Neuronal stem cell (in vitro differentiated cells): ENCODE measurements around the gene FER.

Experiments used
- DNase-seq: peaks from one replicate; pipeline ENCODE4 v3.0.0-alpha.2; 2013; ENCODE audit warnings: low spot score
- H2AFZ ChIP-seq: one replicate; pipeline ENCODE4 v1.6.1; 2013; ENCODE audit warnings: mild to moderate bottlenecking, low read length, inconsistent platforms
- H2AK5ac ChIP-seq: 2 replicates; pipeline ENCODE4 v1.6.1; 2013; ENCODE audit warnings: low read depth, mild to moderate bottlenecking, inconsistent platforms, low read length, moderate library complexity, mixed read lengths
- H2BK120ac ChIP-seq: 2 replicates; pipeline ENCODE4 v1.6.1; 2013; ENCODE audit warnings: low read depth, mild to moderate bottlenecking, inconsistent platforms, low read length, moderate library complexity, mixed read lengths
- H2BK12ac ChIP-seq: one replicate; pipeline ENCODE4 v1.6.1; 2013; ENCODE audit warnings: low read length, inconsistent platforms
- H2BK15ac ChIP-seq: 2 replicates; pipeline ENCODE4 v1.6.1; 2013; ENCODE audit warnings: mild to moderate bottlenecking, low read length, inconsistent platforms, mixed read lengths
- H2BK5ac ChIP-seq: one replicate; pipeline ENCODE4 v1.6.1; 2013; ENCODE audit warnings: inconsistent platforms, mild to moderate bottlenecking, low read length, moderate library complexity
- H3K14ac ChIP-seq: one replicate; pipeline ENCODE4 v1.6.1; 2013; ENCODE audit warnings: low read length, inconsistent platforms
- H3K18ac ChIP-seq: 2 replicates; pipeline ENCODE4 v1.6.1; 2013; ENCODE audit warnings: low read length, inconsistent platforms
- H3K23ac ChIP-seq: 2 replicates; pipeline ENCODE4 v1.6.1; 2013; ENCODE audit warnings: low read depth, mild to moderate bottlenecking, mixed read lengths, low read length, inconsistent platforms; ENCODE audit not compliant: poor library complexity
- H3K27ac ChIP-seq: replicated peaks from 3 replicates; pipeline ENCODE4 v1.5.1; 2013; ENCODE audit warnings: low read length, inconsistent platforms
- H3K27me3 ChIP-seq, 3 experiments: 2 replicates each; pipeline ENCODE4 v1.6.1; 2013; ENCODE audit warnings: low read length in 3 of 3, mild to moderate bottlenecking in 2 of 3, inconsistent platforms in 1 of 3, low read depth in 1 of 3, mixed read lengths in 1 of 3, moderate library complexity in 1 of 3; ENCODE audit not compliant: control insufficient read depth in 3 of 3, insufficient read depth in 3 of 3
- H3K36me3 ChIP-seq, 2 donors: replicated peaks in 1 of 2; 2 replicates each; pipeline ENCODE4 v1.6.1; 2013; ENCODE audit warnings: low read length in 2 of 2; ENCODE audit not compliant: control insufficient read depth in 2 of 2, insufficient read depth in 2 of 2
- H3K4ac ChIP-seq: 2 replicates; pipeline ENCODE4 v1.6.1; 2013; ENCODE audit warnings: inconsistent platforms, mild to moderate bottlenecking, low read length, moderate library complexity
- H3K4me1 ChIP-seq, 2 donors: 1 replicate in 1 of 2; 2 replicates in 1 of 2; pipeline ENCODE4 v1.6.1; 2013; ENCODE audit warnings: low read length in 2 of 2, low read depth in 1 of 2; ENCODE audit not compliant: control insufficient read depth in 2 of 2, insufficient read depth in 1 of 2
- H3K4me2 ChIP-seq: one replicate; pipeline ENCODE4 v1.6.1; 2013; ENCODE audit warnings: mild to moderate bottlenecking, low read length, inconsistent platforms; ENCODE audit not compliant: insufficient read depth, poor library complexity, severe bottlenecking
- H3K4me3 ChIP-seq, 2 donors: 2 replicates each; pipeline ENCODE4 v1.5.1; 2013; ENCODE audit warnings: low read length in 2 of 2, mild to moderate bottlenecking in 2 of 2, inconsistent platforms in 1 of 2, moderate library complexity in 1 of 2
- H3K79me1 ChIP-seq: one replicate; pipeline ENCODE4 v1.6.1; 2013; ENCODE audit warnings: low read depth, mild to moderate bottlenecking, inconsistent platforms, low read length, moderate library complexity
- H3K9ac ChIP-seq: one replicate; pipeline ENCODE4 v1.6.1; 2013; ENCODE audit warnings: mild to moderate bottlenecking, low read depth, low read length, inconsistent platforms; ENCODE audit not compliant: poor library complexity
- H3K9me3 ChIP-seq, 2 donors: replicated peaks in 1 of 2; 2 replicates each; pipeline versions ENCODE3 to v1.6.1; 2013; ENCODE audit warnings: low read length in 2 of 2, mild to moderate bottlenecking in 2 of 2, inconsistent platforms in 1 of 2, low read depth in 1 of 2, mixed read lengths in 1 of 2, moderate library complexity in 1 of 2; ENCODE audit not compliant: control insufficient read depth in 2 of 2, insufficient read depth in 1 of 2
- H4K8ac ChIP-seq: one replicate; pipeline ENCODE4 v1.6.1; 2013; ENCODE audit warnings: low read depth, mild to moderate bottlenecking, inconsistent platforms, low read length, moderate library complexity
- H4K91ac ChIP-seq: one replicate; pipeline ENCODE4 v1.6.1; 2013; ENCODE audit warnings: low read length, low read depth, mild to moderate bottlenecking, inconsistent platforms; ENCODE audit not compliant: poor library complexity
- WGBS, 2 donors: extraction: QIAGEN DNeasy Blood & Tissue Kit; methylation state at CpG; one replicate each; pipeline ENCODE4 v1.1.7; 2013; ENCODE audit warnings: missing lambda C conversion rate in 2 of 2, mixed read lengths in 1 of 2; ENCODE audit not compliant: insufficient read length in 2 of 2, insufficient replicate concordance in 1 of 2; ENCODE audit errors: extremely low coverage in 2 of 2; 5-methylcytosine and 5-hydroxymethylcytosine counted together

FER gene

DNA sequence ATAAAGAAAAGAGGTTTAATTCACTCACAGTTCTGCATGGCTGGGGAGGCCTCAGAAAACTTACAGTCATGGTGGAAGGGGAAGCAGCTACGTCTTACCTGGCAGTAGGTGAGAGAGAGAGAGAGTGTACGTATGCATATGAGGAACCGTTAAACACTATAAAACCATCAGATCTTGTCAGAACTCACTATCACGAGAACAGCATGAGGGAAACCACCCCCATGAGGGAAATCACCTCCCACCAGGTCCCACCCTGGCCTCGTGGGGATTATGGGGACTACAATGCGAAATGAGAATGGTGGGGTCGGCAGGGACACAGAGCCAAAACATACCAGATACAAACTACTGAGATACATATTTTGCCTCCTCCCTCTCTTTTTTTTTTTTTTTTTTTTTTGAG is 10.8 kb upstream of the FER start:
- Histone ChIP-seq H2BK15ac (no peak overlapping the region), H3K4ac (no peak overlapping the region), H3K18ac (no peak overlapping the region), H2BK120ac (no peak overlapping the region), H4K91ac (no peak overlapping the region), H4K8ac (no peak overlapping the region), H3K9ac (no peak overlapping the region), H3K27ac (no peak overlapping the region), H2AK5ac (no peak overlapping the region), H3K4me2 (no peak overlapping the region), H2BK5ac (no peak overlapping the region), H2BK12ac (no peak overlapping the region), H3K79me1 (no peaks in the 10 kb centered on the region), H3K36me3 (no peaks in the 10 kb centered on the region), H3K23ac (no peak overlapping the region), H3K14ac (no peak overlapping the region), H2AFZ (no peak overlapping the region), H3K4me3 (no peak overlapping the region), H3K4me1 (no peaks in the 10 kb centered on the region), H3K9me3 (peaks cover 0 to 1% of the 10 kb centered on the region in 2 donors), H3K27me3 (no peaks in the 10 kb centered on the region)
- no peak for DNase-seq
- no CpG with 5 or more reads among the region's 7 CpGs for WGBS, 2 donors

GRCh38 chr5:108739376-108739775 is 8.3 kb upstream of the FER start:
- no peak overlapping the region for H3K4ac ChIP-seq
- H3K27me3 ChIP-seq: no peaks in the 10 kb centered on the region
- H3K23ac ChIP-seq: no peak overlapping the region
- no peak overlapping the region for H4K8ac ChIP-seq
- H3K14ac ChIP-seq: no peak overlapping the region
- H2BK15ac ChIP-seq: no peak overlapping the region
- no peaks in the 10 kb centered on the region for H3K36me3 ChIP-seq
- no peak for DNase-seq
- H3K9me3 ChIP-seq: peaks cover 0 to 1% of the 10 kb centered on the region in 2 donors
- H2BK5ac ChIP-seq: no peak overlapping the region
- H3K18ac ChIP-seq: no peak overlapping the region
- H3K79me1 ChIP-seq: no peaks in the 10 kb centered on the region
- no CpG with 5 or more reads among the region's 4 CpGs for WGBS, 2 donors
- H3K4me1 ChIP-seq: peaks cover 3 to 6% of the 10 kb centered on the region in 2 donors
- H2BK120ac ChIP-seq: no peak overlapping the region
- no peak overlapping the region for H2AK5ac ChIP-seq
- H4K91ac ChIP-seq: no peak overlapping the region
- H2AFZ ChIP-seq: no peak overlapping the region
- H3K27ac ChIP-seq: no peak overlapping the region
- no peak overlapping the region for H3K4me3 ChIP-seq
- H2BK12ac ChIP-seq: no peak overlapping the region
- H3K4me2 ChIP-seq: no peak overlapping the region
- H3K9ac ChIP-seq: no peak overlapping the region

GRCh38 chr5:108739906-108740305 is 7.8 kb upstream of the FER start:
- Histone ChIP-seq H3K14ac (no peak overlapping the region), H3K23ac (no peak overlapping the region), H3K4me2 (no peak overlapping the region), H2BK120ac (no peak overlapping the region), H3K4me1 (peaks cover 3 to 7% of the 10 kb centered on the region in 2 donors), H3K36me3 (no peaks in the 10 kb centered on the region), H2AFZ (no peak overlapping the region), H3K9me3 (peaks cover 0 to 1% of the 10 kb centered on the region in 2 donors), H3K79me1 (no peaks in the 10 kb centered on the region), H2BK12ac (no peak overlapping the region), H2AK5ac (no peak overlapping the region), H4K8ac (no peak overlapping the region), H3K18ac (no peak overlapping the region), H3K27me3 (no peaks in the 10 kb centered on the region), H2BK5ac (no peak overlapping the region), H4K91ac (no peak overlapping the region), H3K4me3 (no peak overlapping the region), H2BK15ac (no peak overlapping the region), H3K9ac (no peak overlapping the region), H3K27ac (no peak overlapping the region), H3K4ac (no peak overlapping the region)
- DNase-seq: no peak
- WGBS, 2 donors: no CpG with 5 or more reads among the region's 5 CpGs

DNA sequence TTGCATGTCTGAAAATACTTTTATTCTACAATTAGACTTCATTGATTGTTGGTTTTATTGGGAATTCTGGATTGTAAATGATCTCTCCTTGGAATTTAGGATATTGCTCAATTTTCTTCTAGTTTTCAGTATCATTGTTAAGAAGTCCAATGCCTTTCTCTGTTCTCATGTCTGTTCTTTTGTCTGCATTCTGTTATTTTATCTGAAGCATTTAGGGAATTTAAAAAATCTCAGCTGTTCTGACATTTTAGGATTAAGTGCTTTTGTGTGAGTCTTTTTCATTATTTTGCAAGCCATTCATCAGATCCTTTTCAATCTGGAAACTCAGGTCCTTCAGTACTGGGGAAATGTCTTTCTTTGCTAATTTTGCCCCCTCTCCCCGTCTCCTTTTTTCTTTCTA is 4.4 kb upstream of the FER start:
- DNase-seq: peak; percentile 57
- no CpG with 5 or more reads among the region's 1 CpG for WGBS, 2 donors
- no peak overlapping the region for H3K4me3 ChIP-seq

More for the DNA sequence above, 4.4 kb upstream of the FER start:
- no peak overlapping the region for H4K91ac ChIP-seq
- H3K36me3 ChIP-seq: no peaks in the 10 kb centered on the region
- H3K27me3 ChIP-seq: no peaks in the 10 kb centered on the region
- H3K14ac ChIP-seq: no peak overlapping the region
- no peak overlapping the region for H2BK15ac ChIP-seq
- H3K4ac ChIP-seq: no peak overlapping the region
- no peak overlapping the region for H3K9ac ChIP-seq
- no peak overlapping the region for H2BK5ac ChIP-seq
- peaks cover 2% of the 10 kb centered on the region for H3K79me1 ChIP-seq
- H3K4me2 ChIP-seq: no peak overlapping the region
- H4K8ac ChIP-seq: no peak overlapping the region
- H3K27ac ChIP-seq: no peak overlapping the region
- H2AFZ ChIP-seq: no peak overlapping the region
- H3K4me1 ChIP-seq: peaks cover 3 to 7% of the 10 kb centered on the region in 2 donors
- H3K23ac ChIP-seq: no peak overlapping the region
- H2BK12ac ChIP-seq: no peak overlapping the region
- H3K9me3 ChIP-seq: peaks cover 0 to 1% of the 10 kb centered on the region in 2 donors
- no peak overlapping the region for H3K18ac ChIP-seq
- no peak overlapping the region for H2BK120ac ChIP-seq
- H2AK5ac ChIP-seq: no peak overlapping the region
